Endothelial cell of umbilical vein (primary cell): Measurements from ENCODE around the gene SLC4A1AP. TPM values are rescaled to one million over a fixed set of nuclear protein-coding genes. Genes with fewer than 3 reads are reported as not detected.

ENCODE experiments used
- BruUV-seq: library from RNA; stranded (reverse); fragments of 400-500 nt; replicated peaks from 2 replicates; lab custom pipeline; 2021; lab: Mats Ljungman, UMichigan
- CTCF ChIA-PET: fragments of 300-600, 350-600 bp; sonication (Branson Sonifier 250); formaldehyde crosslinking; loops from one replicate; lab custom pipeline; 2021; ENCODE audit warnings: antibody characterized with exemption, inconsistent platforms; lab: Charles Lee
- POLR2A ChIA-PET: fragments of 300-600, 350-600 bp; sonication (Branson Sonifier 250); formaldehyde crosslinking; loops from one replicate; lab custom pipeline; 2021; ENCODE audit warnings: antibody characterized with exemption, inconsistent platforms; lab: Charles Lee
- DNase-seq: peaks from one replicate; pipeline ENCODE4 v3.0.0-alpha.2; 2011; ENCODE audit warnings: low read depth, low spot score
- FAIRE-seq: peaks from 2 replicates; lab custom pipeline; 2011; peaks lifted over from hg19 to GRCh38; lab: Jason Lieb, UNC
- H2AFZ ChIP-seq: 2 replicates; pipeline ENCODE4 v1.6.0; 2012; ENCODE audit warnings: low read depth, low read length, control low read depth, inconsistent platforms
- H3K27ac ChIP-seq: 2 replicates; pipeline ENCODE4 v1.5.1; 2011; ENCODE audit warnings: low read depth, mild to moderate bottlenecking, control low read depth, low read length, moderate library complexity; ENCODE audit not compliant: insufficient read depth
- H3K27me3 ChIP-seq, 2 experiments: 2 replicates each; pipeline versions ENCODE4 v1.6.0 to v1.6.1; 2011; ENCODE audit warnings: low read length in 2 of 2, mixed read lengths in 1 of 2; ENCODE audit not compliant: control insufficient read depth in 2 of 2, insufficient read depth in 2 of 2
- H3K36me3 ChIP-seq, 2 experiments: 2 replicates in 1 of 2; 3 replicates in 1 of 2; pipeline ENCODE4 v1.5.1; 2011; ENCODE audit warnings: low read length in 2 of 2, mild to moderate bottlenecking in 1 of 2, moderate library complexity in 1 of 2; ENCODE audit not compliant: control insufficient read depth in 2 of 2, insufficient read depth in 2 of 2; ENCODE audit errors: extremely low read depth in 1 of 2
- H3K4me1 ChIP-seq: 3 replicates; pipeline ENCODE4 v1.5.1; 2011; ENCODE audit warnings: mild to moderate bottlenecking, low read length; ENCODE audit not compliant: control insufficient read depth, insufficient read depth; ENCODE audit errors: extremely low read depth
- H3K4me2 ChIP-seq: 2 replicates; pipeline ENCODE4 v1.6.1; 2011; ENCODE audit warnings: low read length, control low read depth, mixed read lengths; ENCODE audit not compliant: insufficient read depth
- H3K4me3 ChIP-seq, 3 experiments: fragments of 200-600 bp in 1 of 3; sonication (generic), shearing (Covaris generic) in 1 of 3; replicated peaks in 1 of 3; 2 replicates each; pipeline ENCODE4 v1.5.1; 2011 to 2016; ENCODE audit warnings: control low read depth in 3 of 3, low read length in 3 of 3, mild to moderate bottlenecking in 2 of 3, inconsistent platforms in 1 of 3, low read depth in 1 of 3, moderate library complexity in 1 of 3; ENCODE audit not compliant: insufficient read depth in 1 of 3
- H3K79me2 ChIP-seq: 2 replicates; pipeline ENCODE4 v1.6.0; 2012; ENCODE audit warnings: low read length, inconsistent platforms; ENCODE audit not compliant: control insufficient read depth, insufficient read depth
- H3K9ac ChIP-seq: replicated peaks from 2 replicates; pipeline ENCODE3; 2011; ENCODE audit warnings: low read length, control low read depth; ENCODE audit not compliant: insufficient read depth; ENCODE audit errors: extremely low read depth
- H3K9me1 ChIP-seq: replicated peaks from 3 replicates; pipeline ENCODE4 v1.6.0; 2011; ENCODE audit warnings: mild to moderate bottlenecking, low read length; ENCODE audit not compliant: control insufficient read depth, insufficient read depth; ENCODE audit errors: extremely low read depth
- H3K9me3 ChIP-seq: replicated peaks from 2 replicates; pipeline ENCODE4 v1.5.1; 2012; ENCODE audit warnings: low read length, inconsistent platforms; ENCODE audit not compliant: control insufficient read depth, insufficient read depth
- H4K20me1 ChIP-seq: replicated peaks from 2 replicates; pipeline ENCODE3; 2011; ENCODE audit warnings: mild to moderate bottlenecking, low read length; ENCODE audit not compliant: control insufficient read depth, insufficient read depth; ENCODE audit errors: extremely low read depth
- EZH2 ChIP-seq: IDR thresholded peaks from 2 replicates; pipeline ENCODE4 v1.6.1; 2012; ENCODE audit warnings: borderline replicate concordance, low read depth, mild to moderate bottlenecking, moderate library complexity, low read length, inconsistent platforms; ENCODE audit not compliant: severe bottlenecking
- FOS ChIP-seq: IDR thresholded peaks from 2 replicates; pipeline ENCODE4 v1.6.1; 2011; ENCODE audit warnings: mild to moderate bottlenecking, low read length, moderate library complexity, borderline replicate concordance; ENCODE audit not compliant: insufficient read depth
- GATA2 ChIP-seq: IDR thresholded peaks from 2 replicates; pipeline ENCODE4 v1.7.0; 2011; ENCODE audit warnings: low read depth, mild to moderate bottlenecking, moderate library complexity, mixed read lengths, low read length; ENCODE audit not compliant: insufficient read length, insufficient read depth
- JUN ChIP-seq: IDR thresholded peaks from 2 replicates; pipeline ENCODE4 v1.6.1; 2011; ENCODE audit warnings: borderline replicate concordance, low read depth; ENCODE audit not compliant: insufficient read length, insufficient read depth
- MYC ChIP-seq: IDR thresholded peaks from one replicate; pipeline ENCODE4 v1.6.1; 2011; ENCODE audit warnings: mild to moderate bottlenecking, low read depth, low read length
- POLR2A ChIP-seq: IDR thresholded peaks from 2 replicates; pipeline ENCODE4 v1.6.1; 2012; ENCODE audit warnings: low read depth, mild to moderate bottlenecking, control low read depth, low read length
- POLR2AphosphoS5 ChIP-seq: IDR thresholded peaks from 2 replicates; pipeline ENCODE4 v1.6.1; 2012; ENCODE audit warnings: low read depth, mild to moderate bottlenecking, control low read depth, low read length, moderate library complexity; ENCODE audit not compliant: insufficient read depth
- dilution Hi-C: fragments of 300-500 bp; cut with MboI; formaldehyde crosslinking; loops from one replicate; pipeline ENCODE4 v1.15.0; 2019; ENCODE audit warnings: low sequenced_read_pairs; ENCODE audit not compliant: extremely low pct_ligation_motif_present
- intact Hi-C: fragments of 100-400 bp; cut with micrococcal nuclease; formaldehyde crosslinking; loops from one replicate; pipeline ENCODE4 v1.10.0; 2022
- polyA plus RNA-seq, 4 experiments: library from polyadenylated mRNA; depleted of rRNA in 3 of 4; stranded (reverse) in 3 of 4; unstranded in 1 of 4; fragments of >200 nt; gene quantifications; 2 replicates each; pipeline versions ENCODE4 v1.2.1 to v1.2.3, GENCODE V29; 2011 to 2012; ENCODE audit warnings: missing spikeins in 1 of 4
- total RNA-seq: library from RNA; stranded (reverse); gene quantifications from 2 replicates; pipeline ENCODE4 v1.2.3, GENCODE V29; 2021
- TF ChIP-seq, protein P1 (sequence below): IDR thresholded peaks from 2 replicates; pipeline ENCODE4 v1.6.1; 2011; ENCODE audit not compliant: insufficient read depth, insufficient read length
- TF ChIP-seq, protein P2 (sequence below), 2 donors: IDR thresholded peaks; 1 replicate in 1 of 2; 2 replicates in 1 of 2; pipeline ENCODE4 v1.5.1; 2011; ENCODE audit warnings: low read length in 2 of 2, mild to moderate bottlenecking in 2 of 2, moderate library complexity in 2 of 2, control low read depth in 1 of 2, inconsistent platforms in 1 of 2, low read depth in 1 of 2; ENCODE audit not compliant: insufficient read depth in 1 of 2; ENCODE audit errors: extremely low read depth in 1 of 2

Gene SLC4A1AP
- total and polyA plus RNA-seq, 2 donors (not counting 3 experiments of a cell fraction or from before 2014, with no cell fraction given): 9.5 to 28.4 TPM

DNA sequence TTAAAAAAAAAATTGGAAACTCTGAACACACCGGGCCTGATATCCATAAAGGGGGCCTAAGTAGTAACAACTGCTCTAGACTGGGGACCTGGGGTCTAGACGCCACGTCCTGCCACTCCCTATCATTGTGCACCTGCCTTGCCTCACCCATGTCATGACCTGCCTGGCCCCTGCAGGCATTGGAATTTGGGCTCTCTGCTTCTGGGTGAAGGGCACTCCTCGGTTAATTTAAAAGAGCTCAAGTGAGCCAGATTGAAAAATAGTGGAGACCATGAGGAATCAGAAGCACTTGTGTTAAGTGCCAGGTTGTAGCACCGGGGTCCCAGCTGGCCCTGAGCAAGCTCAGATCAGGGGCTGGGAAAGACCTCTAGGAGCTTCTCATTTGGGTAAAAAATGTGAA is 48.1 kb downstream of the SLC4A1AP start:
- no peak overlapping the region for H3K9ac ChIP-seq
- TF ChIP-seq, protein P1, sequence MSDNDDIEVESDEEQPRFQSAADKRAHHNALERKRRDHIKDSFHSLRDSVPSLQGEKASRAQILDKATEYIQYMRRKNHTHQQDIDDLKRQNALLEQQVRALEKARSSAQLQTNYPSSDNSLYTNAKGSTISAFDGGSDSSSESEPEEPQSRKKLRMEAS: no peak
- TF ChIP-seq POLR2A (no peak), GATA2 (no peak), FOS (no peak), POLR2AphosphoS5 (no peak), MYC (no peak), EZH2 (no peak), JUN (no peak)
- TF ChIP-seq, protein P2, sequence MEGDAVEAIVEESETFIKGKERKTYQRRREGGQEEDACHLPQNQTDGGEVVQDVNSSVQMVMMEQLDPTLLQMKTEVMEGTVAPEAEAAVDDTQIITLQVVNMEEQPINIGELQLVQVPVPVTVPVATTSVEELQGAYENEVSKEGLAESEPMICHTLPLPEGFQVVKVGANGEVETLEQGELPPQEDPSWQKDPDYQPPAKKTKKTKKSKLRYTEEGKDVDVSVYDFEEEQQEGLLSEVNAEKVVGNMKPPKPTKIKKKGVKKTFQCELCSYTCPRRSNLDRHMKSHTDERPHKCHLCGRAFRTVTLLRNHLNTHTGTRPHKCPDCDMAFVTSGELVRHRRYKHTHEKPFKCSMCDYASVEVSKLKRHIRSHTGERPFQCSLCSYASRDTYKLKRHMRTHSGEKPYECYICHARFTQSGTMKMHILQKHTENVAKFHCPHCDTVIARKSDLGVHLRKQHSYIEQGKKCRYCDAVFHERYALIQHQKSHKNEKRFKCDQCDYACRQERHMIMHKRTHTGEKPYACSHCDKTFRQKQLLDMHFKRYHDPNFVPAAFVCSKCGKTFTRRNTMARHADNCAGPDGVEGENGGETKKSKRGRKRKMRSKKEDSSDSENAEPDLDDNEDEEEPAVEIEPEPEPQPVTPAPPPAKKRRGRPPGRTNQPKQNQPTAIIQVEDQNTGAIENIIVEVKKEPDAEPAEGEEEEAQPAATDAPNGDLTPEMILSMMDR (IDR thresholded peaks at IDR 0.05; ENCODE audit: extremely low read depth in 1 of 2, insufficient read depth in 1 of 2, low read depth in 1 of 2, low read length in 2 of 2): no peak
- H3K27ac ChIP-seq: no peak overlapping the region
- FAIRE-seq (no peak), DNase-seq (no peak)
- intact Hi-C loops: no loop called here
- ChIA-PET POLR2A (no interaction called here), CTCF (interaction anchor here (0.6 to 3.8 kb wide), 4 partner anchors 8 to 716 kb away, joined by 3 to 25 read pairs (median 7); no protein-coding TSS in a partner anchor)
- dilution Hi-C loops: no loop called here
- H3K4me2 ChIP-seq: no peak overlapping the region
- H2AFZ ChIP-seq: no peak overlapping the region
- BruUV-seq: no TSS peak
- no peaks in the 10 kb centered on the region for H3K9me3 ChIP-seq
- no peaks in the 10 kb centered on the region for H3K27me3 ChIP-seq
- peaks cover 8% of the 10 kb centered on the region for H3K4me1 ChIP-seq
- no peak overlapping the region for H3K4me3 ChIP-seq
- no peaks in the 10 kb centered on the region for H4K20me1 ChIP-seq
- H3K36me3 ChIP-seq: no peaks in the 10 kb centered on the region
- no peaks in the 10 kb centered on the region for H3K9me1 ChIP-seq
- H3K79me2 ChIP-seq: no peaks in the 10 kb centered on the region
